Measurements from ENCODE around the gene TYROBP.
A peak's percentile ranks its signal among the peaks of the same experiment; 100 is the strongest.

- TF ChIP-seq, protein P1, sequence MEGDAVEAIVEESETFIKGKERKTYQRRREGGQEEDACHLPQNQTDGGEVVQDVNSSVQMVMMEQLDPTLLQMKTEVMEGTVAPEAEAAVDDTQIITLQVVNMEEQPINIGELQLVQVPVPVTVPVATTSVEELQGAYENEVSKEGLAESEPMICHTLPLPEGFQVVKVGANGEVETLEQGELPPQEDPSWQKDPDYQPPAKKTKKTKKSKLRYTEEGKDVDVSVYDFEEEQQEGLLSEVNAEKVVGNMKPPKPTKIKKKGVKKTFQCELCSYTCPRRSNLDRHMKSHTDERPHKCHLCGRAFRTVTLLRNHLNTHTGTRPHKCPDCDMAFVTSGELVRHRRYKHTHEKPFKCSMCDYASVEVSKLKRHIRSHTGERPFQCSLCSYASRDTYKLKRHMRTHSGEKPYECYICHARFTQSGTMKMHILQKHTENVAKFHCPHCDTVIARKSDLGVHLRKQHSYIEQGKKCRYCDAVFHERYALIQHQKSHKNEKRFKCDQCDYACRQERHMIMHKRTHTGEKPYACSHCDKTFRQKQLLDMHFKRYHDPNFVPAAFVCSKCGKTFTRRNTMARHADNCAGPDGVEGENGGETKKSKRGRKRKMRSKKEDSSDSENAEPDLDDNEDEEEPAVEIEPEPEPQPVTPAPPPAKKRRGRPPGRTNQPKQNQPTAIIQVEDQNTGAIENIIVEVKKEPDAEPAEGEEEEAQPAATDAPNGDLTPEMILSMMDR (IDR thresholded peaks at IDR 0.05): no peak
- TF ChIP-seq POLR2A (IDR thresholded peaks at IDR 0.05): peak in 1 of 4 donors; percentile 76
Observed at GRCh38 chr19:35903550-35904179, 4.4 kb downstream of the TYROBP start.

All from esophagus squamous epithelium (tissue), 4 donors.